Loucy (cell line): ENCODE results near the gene LCN9.

Experiments used
- H2AFZ ChIP-seq: fragments of 200-600 bp; sonication (generic); 2 replicates; pipeline ENCODE4 v1.6.0; 2016; ENCODE audit warnings: antibody characterized with exemption, mild to moderate bottlenecking, low read length, moderate library complexity
- H3F3A ChIP-seq: fragments of 200-600 bp; 2 replicates; pipeline ENCODE4 v1.6.0; 2016; ENCODE audit warnings: antibody characterized with exemption, low read depth, mild to moderate bottlenecking
- H3K27me3 ChIP-seq: fragments of 200-600 bp; sonication (generic); 2 replicates; pipeline ENCODE4 v1.6.1; 2014; ENCODE audit warnings: low read length, mild to moderate bottlenecking; ENCODE audit not compliant: insufficient read depth, poor library complexity, severe bottlenecking
- H3K36me3 ChIP-seq: fragments of 200-600 bp; sonication (generic); 2 replicates; pipeline ENCODE4 v1.6.1; 2016; ENCODE audit warnings: low read length; ENCODE audit not compliant: insufficient read depth
- H3K4me1 ChIP-seq: fragments of 200-600 bp; sonication (generic); 2 replicates; pipeline ENCODE4 v1.5.1; 2014; ENCODE audit warnings: low read length, mild to moderate bottlenecking; ENCODE audit not compliant: insufficient read depth, poor library complexity, severe bottlenecking
- H3K4me2 ChIP-seq: fragments of 200-600 bp; sonication (generic); 2 replicates; pipeline ENCODE4 v1.6.0; 2014; ENCODE audit warnings: antibody characterized with exemption, low read length, low read depth, mild to moderate bottlenecking; ENCODE audit not compliant: poor library complexity, severe bottlenecking
- H3K4me3 ChIP-seq: fragments of 200-600 bp; sonication (generic); 2 replicates; pipeline ENCODE4 v1.5.1; 2014; ENCODE audit warnings: low read length, mild to moderate bottlenecking, mixed read lengths; ENCODE audit not compliant: poor library complexity, severe bottlenecking
- H3K79me2 ChIP-seq: fragments of 200-600 bp; sonication (generic); 2 replicates; pipeline ENCODE4 v1.6.1; 2014; ENCODE audit warnings: low read length; ENCODE audit not compliant: insufficient read depth
- H3K9ac ChIP-seq: fragments of 200-600 bp; sonication (generic); 2 replicates; pipeline ENCODE4 v1.6.0; 2014; ENCODE audit warnings: mild to moderate bottlenecking, low read depth, low read length, moderate library complexity; ENCODE audit not compliant: poor library complexity, severe bottlenecking
- H3K9me2 ChIP-seq: fragments of 200-600 bp; sonication (generic); replicated peaks from 2 replicates; pipeline ENCODE4 v1.6.1; 2016; ENCODE audit warnings: low read depth, low read length, mixed read lengths
- H3K9me3 ChIP-seq: fragments of 200-600 bp; sonication (generic); 2 replicates; pipeline ENCODE4 v1.6.1; 2014; ENCODE audit warnings: mild to moderate bottlenecking, antibody characterized with exemption, low read length, low read depth; ENCODE audit not compliant: insufficient read depth
- H4K20me1 ChIP-seq: fragments of 200-600 bp; sonication (generic); 2 replicates; pipeline ENCODE4 v1.6.0; 2014; ENCODE audit warnings: antibody characterized with exemption, low read length, mild to moderate bottlenecking; ENCODE audit not compliant: insufficient read depth, poor library complexity, severe bottlenecking
- CTCF ChIP-seq: fragments of 200-600 bp; sonication (generic); conservative IDR thresholded peaks from 2 replicates; pipeline ENCODE4 v1.5.1; 2014; ENCODE audit warnings: mild to moderate bottlenecking, antibody characterized with exemption, low read length
- EZH2phosphoT487 ChIP-seq: fragments of 200-600 bp; IDR thresholded peaks from 2 replicates; pipeline ENCODE4 v1.6.1; 2018; ENCODE audit warnings: antibody characterized with exemption, mild to moderate bottlenecking, moderate library complexity, borderline replicate concordance

Gene LCN9

GRCh38 chr9:135687216-135687615 is 24.1 kb downstream of the LCN9 start:
- no peak overlapping the region for H2AFZ ChIP-seq
- H3K9me2 ChIP-seq = no peaks in the 10 kb centered on the region
- no peaks in the 10 kb centered on the region for H3K27me3 ChIP-seq
- no peak overlapping the region for H3K4me3 ChIP-seq
- H3F3A ChIP-seq = no peaks in the 10 kb centered on the region
- no peak overlapping the region for H3K4me2 ChIP-seq
- H3K36me3 ChIP-seq = no peaks in the 10 kb centered on the region
- no peaks in the 10 kb centered on the region for H3K9me3 ChIP-seq
- H3K4me1 ChIP-seq = no peaks in the 10 kb centered on the region
- H4K20me1 ChIP-seq = no peaks in the 10 kb centered on the region
- no peak overlapping the region for H3K9ac ChIP-seq
- no peaks in the 10 kb centered on the region for H3K79me2 ChIP-seq
- TF ChIP-seq EZH2phosphoT487 (no peak), CTCF (no peak)

DNA sequence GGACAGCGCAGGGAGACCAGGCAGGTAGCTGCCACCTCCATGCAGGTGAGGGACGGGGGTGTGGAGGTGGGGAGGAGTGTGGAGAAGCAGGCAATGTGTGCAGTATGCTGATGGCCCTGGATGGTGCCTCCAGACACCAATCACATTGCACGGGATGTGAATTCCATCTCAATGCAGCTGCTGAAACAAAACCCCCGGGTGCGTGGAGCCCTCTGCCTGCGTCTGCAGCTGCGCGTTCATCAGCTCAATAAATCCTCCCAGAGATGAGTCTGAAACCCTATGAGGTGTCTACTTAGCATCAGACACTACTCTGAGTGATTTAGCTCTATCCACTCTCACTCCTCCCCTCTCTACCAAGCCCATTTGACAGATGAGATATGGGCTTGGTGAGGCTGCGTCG is 25.9 kb downstream of the LCN9 start:
- Histone ChIP-seq H3K9me2 (no peaks in the 10 kb centered on the region), H4K20me1 (no peaks in the 10 kb centered on the region), H2AFZ (no peak overlapping the region), H3K27me3 (no peaks in the 10 kb centered on the region), H3K36me3 (no peaks in the 10 kb centered on the region), H3K9ac (no peak overlapping the region), H3K4me1 (no peaks in the 10 kb centered on the region), H3K9me3 (no peaks in the 10 kb centered on the region), H3F3A (no peaks in the 10 kb centered on the region), H3K4me2 (no peak overlapping the region), H3K4me3 (no peak overlapping the region), H3K79me2 (no peaks in the 10 kb centered on the region)
- no peak for TF ChIP-seq CTCF
- TF ChIP-seq EZH2phosphoT487 = no peak

- no peaks in the 10 kb centered on the region; the same call in 1 of the 2 replicates for H3K9me3 ChIP-seq
- no peaks in the 10 kb centered on the region for H3K4me1 ChIP-seq
- H3K4me3 ChIP-seq = no peak overlapping the region
- no peak overlapping the region for H3K4me2 ChIP-seq
- no peak overlapping the region for H2AFZ ChIP-seq
- H3K27me3 ChIP-seq = no peaks in the 10 kb centered on the region
- no peak overlapping the region for H3K9ac ChIP-seq
- no peaks in the 10 kb centered on the region for H3K9me2 ChIP-seq
- H3K36me3 ChIP-seq = no peaks in the 10 kb centered on the region
- H4K20me1 ChIP-seq = no peaks in the 10 kb centered on the region
- no peaks in the 10 kb centered on the region for H3F3A ChIP-seq
- no peak for TF ChIP-seq CTCF
- TF ChIP-seq EZH2phosphoT487 = no peak
- no peaks in the 10 kb centered on the region for H3K79me2 ChIP-seq
These were observed 27.9 kb downstream of the LCN9 start for GRCh38 chr9:135690836-135691570.
